Measurements from ENCODE around the gene BRD7.

GRCh38 chr16:50351116-50351515 lies 17.7 kb downstream of the BRD7 start:
- TF ChIP-seq TAF1 (CRISPR knock-in tag; IDR thresholded peaks at IDR 0.05) (no peak), CHD4 (IDR thresholded peaks at IDR 0.05; ENCODE audit: borderline replicate concordance, low read length) (no peak), PAXIP1 (CRISPR knock-in tag; conservative IDR thresholded peaks at IDR 0.05) (no peak)
- TF ChIP-seq, protein P1, sequence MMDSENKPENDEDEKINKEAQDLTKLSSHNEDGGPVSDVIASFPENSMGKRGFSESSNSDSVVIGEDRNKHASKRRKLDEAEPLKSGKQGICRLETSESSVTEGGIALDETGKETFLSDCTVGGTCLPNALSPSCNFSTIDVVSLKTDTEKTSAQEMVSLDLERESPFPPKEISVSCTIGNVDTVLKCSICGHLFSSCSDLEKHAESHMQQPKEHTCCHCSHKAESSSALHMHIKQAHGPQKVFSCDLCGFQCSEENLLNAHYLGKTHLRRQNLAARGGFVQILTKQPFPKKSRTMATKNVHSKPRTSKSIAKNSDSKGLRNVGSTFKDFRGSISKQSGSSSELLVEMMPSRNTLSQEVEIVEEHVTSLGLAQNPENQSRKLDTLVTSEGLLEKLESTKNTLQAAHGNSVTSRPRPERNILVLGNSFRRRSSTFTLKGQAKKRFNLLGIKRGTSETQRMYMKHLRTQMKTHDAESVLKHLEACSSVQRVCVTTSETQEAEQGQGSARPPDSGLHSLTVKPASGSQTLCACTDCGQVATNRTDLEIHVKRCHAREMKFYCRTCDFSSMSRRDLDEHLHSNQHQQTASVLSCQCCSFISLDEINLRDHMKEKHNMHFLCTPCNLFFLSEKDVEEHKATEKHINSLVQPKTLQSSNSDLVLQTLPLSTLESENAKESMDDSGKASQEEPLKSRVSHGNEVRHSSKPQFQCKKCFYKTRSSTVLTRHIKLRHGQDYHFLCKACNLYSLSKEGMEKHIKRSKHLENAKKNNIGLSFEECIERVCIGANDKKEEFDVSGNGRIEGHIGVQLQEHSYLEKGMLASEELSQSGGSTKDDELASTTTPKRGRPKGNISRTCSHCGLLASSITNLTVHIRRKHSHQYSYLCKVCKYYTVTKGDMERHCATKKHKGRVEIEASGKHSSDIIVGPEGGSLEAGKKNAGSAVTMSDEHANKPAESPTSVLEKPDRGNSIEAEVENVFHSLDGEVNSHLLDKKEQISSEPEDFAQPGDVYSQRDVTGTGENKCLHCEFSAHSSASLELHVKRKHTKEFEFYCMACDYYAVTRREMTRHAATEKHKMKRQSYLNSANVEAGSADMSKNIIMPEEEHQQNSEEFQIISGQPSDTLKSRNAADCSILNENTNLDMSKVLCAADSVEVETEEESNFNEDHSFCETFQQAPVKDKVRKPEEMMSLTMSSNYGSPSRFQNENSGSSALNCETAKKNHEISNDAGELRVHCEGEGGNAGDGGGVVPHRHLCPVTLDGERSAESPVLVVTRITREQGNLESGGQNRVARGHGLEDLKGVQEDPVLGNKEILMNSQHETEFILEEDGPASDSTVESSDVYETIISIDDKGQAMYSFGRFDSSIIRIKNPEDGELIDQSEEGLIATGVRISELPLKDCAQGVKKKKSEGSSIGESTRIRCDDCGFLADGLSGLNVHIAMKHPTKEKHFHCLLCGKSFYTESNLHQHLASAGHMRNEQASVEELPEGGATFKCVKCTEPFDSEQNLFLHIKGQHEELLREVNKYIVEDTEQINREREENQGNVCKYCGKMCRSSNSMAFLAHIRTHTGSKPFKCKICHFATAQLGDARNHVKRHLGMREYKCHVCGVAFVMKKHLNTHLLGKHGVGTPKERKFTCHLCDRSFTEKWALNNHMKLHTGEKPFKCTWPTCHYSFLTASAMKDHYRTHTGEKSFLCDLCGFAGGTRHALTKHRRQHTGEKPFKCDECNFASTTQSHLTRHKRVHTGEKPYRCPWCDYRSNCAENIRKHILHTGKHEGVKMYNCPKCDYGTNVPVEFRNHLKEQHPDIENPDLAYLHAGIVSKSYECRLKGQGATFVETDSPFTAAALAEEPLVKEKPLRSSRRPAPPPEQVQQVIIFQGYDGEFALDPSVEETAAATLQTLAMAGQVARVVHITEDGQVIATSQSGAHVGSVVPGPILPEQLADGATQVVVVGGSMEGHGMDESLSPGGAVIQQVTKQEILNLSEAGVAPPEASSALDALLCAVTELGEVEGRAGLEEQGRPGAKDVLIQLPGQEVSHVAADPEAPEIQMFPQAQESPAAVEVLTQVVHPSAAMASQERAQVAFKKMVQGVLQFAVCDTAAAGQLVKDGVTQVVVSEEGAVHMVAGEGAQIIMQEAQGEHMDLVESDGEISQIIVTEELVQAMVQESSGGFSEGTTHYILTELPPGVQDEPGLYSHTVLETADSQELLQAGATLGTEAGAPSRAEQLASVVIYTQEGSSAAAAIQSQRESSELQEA (CRISPR knock-in tag; IDR thresholded peaks at IDR 0.05; ENCODE audit: not compliant biosample characterization): no peak

Data from HepG2 (cell line).